Measurements from ENCODE around the gene SH3RF3. TPM values are rescaled to one million over a fixed set of nuclear protein-coding genes. Genes with fewer than 3 reads are reported as not detected.
"Not testable (repeated sequence)": the region's sequence is repeated elsewhere in the genome, so short reads cannot be mapped to it uniquely, and the experiment has no call there.

The SH3RF3 gene
- total RNA-seq, 1 donor from 2014 or later: 8.0 TPM

- intact Hi-C loops (cut with DNase I): no loop called here
- ATAC-seq: no peak
- no peak for DNase-seq (ENCODE audit: missing footprints)
Measured at GRCh38 chr2:109148991-109149645, 20.1 kb downstream of the SH3RF3 start.

GRCh38 chr2:109150559-109150958 is 21.6 kb downstream of the SH3RF3 start:
- DNase-seq (ENCODE audit: missing footprints) (no peak), ATAC-seq (no peak)
- intact Hi-C loops (cut with DNase I): no loop called here

GRCh38 chr2:109151519-109151918 is 22.5 kb downstream of the SH3RF3 start:
- intact Hi-C loops (cut with DNase I): no loop called here
- ATAC-seq (no peak), DNase-seq (ENCODE audit: missing footprints) (no peak)

- DNase-seq (ENCODE audit: missing footprints): no peak
- ATAC-seq: no peak
Measured at GRCh38 chr2:109153005-109153784, 24.2 kb downstream of the SH3RF3 start.

GRCh38 chr2:109153807-109154206 is 24.8 kb downstream of the SH3RF3 start:
- ATAC-seq (no peak), DNase-seq (ENCODE audit: missing footprints) (no peak)
- intact Hi-C loops (cut with DNase I): no loop called here

More at GRCh38 chr2:109153005-109153784, 24.2 kb downstream of the SH3RF3 start:
- intact Hi-C loops (cut with DNase I): no loop called here

GRCh38 chr2:109154226-109154625 is 25.2 kb downstream of the SH3RF3 start:
- DNase-seq (ENCODE audit: missing footprints) (no peak), ATAC-seq (no peak)
- intact Hi-C loops (cut with DNase I): no loop called here

GRCh38 chr2:109155553-109156451 is 26.8 kb downstream of the SH3RF3 start:
- DNase-seq (ENCODE audit: missing footprints) (no peak), ATAC-seq (peak; percentile 40)
- intact Hi-C loops (cut with DNase I): no loop called here

GRCh38 chr2:109157563-109158105 is 28.6 kb downstream of the SH3RF3 start:
- intact Hi-C loops (cut with DNase I): no loop called here
- DNase-seq (ENCODE audit: missing footprints) (no peak), ATAC-seq (no peak)

- no peak for ATAC-seq
- intact Hi-C loops (cut with DNase I): no loop called here
Measured at GRCh38 chr2:109158237-109158636, 29.2 kb downstream of the SH3RF3 start.

GRCh38 chr2:109159096-109159495 is 30.1 kb downstream of the SH3RF3 start:
- intact Hi-C loops (cut with DNase I): no loop called here
- DNase-seq (ENCODE audit: missing footprints) (no peak), ATAC-seq (no peak)

More at GRCh38 chr2:109158237-109158636, 29.2 kb downstream of the SH3RF3 start:
- no peak for DNase-seq (ENCODE audit: missing footprints)

- DNase-seq (ENCODE audit: missing footprints): no peak
- ATAC-seq: no peak
- intact Hi-C loops (cut with DNase I): no loop called here
Measured at GRCh38 chr2:109160714-109161440, 31.9 kb downstream of the SH3RF3 start.

- intact Hi-C loops (cut with DNase I); ATAC-seq; DNase-seq (ENCODE audit: missing footprints): not testable (repeated sequence)
Measured at GRCh38 chr2:109162367-109162766, 33.4 kb downstream of the SH3RF3 start.

- intact Hi-C loops (cut with DNase I): no loop called here
Measured at GRCh38 chr2:109162999-109163398, 34.0 kb downstream of the SH3RF3 start.

GRCh38 chr2:109164311-109164710 is 35.3 kb downstream of the SH3RF3 start:
- intact Hi-C loops (cut with DNase I): no loop called here
- no peak for ATAC-seq
- no peak for DNase-seq (ENCODE audit: missing footprints)

More at GRCh38 chr2:109162999-109163398, 34.0 kb downstream of the SH3RF3 start:
- peak; percentile 62 for ATAC-seq
- DNase-seq (ENCODE audit: missing footprints): no peak

GRCh38 chr2:109164739-109165221 is 35.8 kb downstream of the SH3RF3 start:
- ATAC-seq: peak; percentile 11
- DNase-seq (ENCODE audit: missing footprints): no peak
- intact Hi-C loops (cut with DNase I): no loop called here

GRCh38 chr2:109166811-109167210 is 37.8 kb downstream of the SH3RF3 start:
- ATAC-seq (no peak), DNase-seq (ENCODE audit: missing footprints) (no peak)
- intact Hi-C loops (cut with DNase I): no loop called here

GRCh38 chr2:109168086-109168485 is 39.1 kb downstream of the SH3RF3 start:
- ATAC-seq (no peak), DNase-seq (ENCODE audit: missing footprints) (no peak)
- intact Hi-C loops (cut with DNase I): no loop called here

GRCh38 chr2:109168716-109169115 is 39.7 kb downstream of the SH3RF3 start:
- ATAC-seq: no peak
- intact Hi-C loops (cut with DNase I): no loop called here
- DNase-seq (ENCODE audit: missing footprints): no peak

All from Right ventricle myocardium inferior (tissue), 1 donor.